ENCODE measurements around the gene NUP42.
"Not testable (repeated sequence)": the region's sequence is repeated elsewhere in the genome, so short reads cannot be mapped to it uniquely, and the experiment has no call there.

Gene NUP42

DNA sequence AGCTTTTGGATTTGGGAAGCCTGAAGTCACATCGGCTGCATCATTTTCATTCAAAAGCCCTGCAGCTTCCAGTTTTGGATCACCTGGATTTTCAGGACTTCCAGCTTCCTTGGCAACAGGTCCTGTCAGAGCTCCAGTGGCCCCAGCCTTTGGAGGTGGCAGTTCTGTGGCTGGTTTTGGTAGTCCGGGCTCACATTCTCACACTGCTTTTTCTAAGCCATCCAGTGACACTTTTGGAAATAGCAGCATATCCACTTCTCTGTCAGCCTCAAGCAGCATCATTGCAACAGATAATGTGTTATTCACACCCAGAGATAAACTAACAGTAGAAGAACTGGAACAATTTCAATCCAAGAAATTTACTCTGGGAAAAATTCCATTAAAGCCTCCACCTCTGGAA is 18.5 kb downstream of the NUP42 start:
- DNase-seq (ENCODE audit: extremely low read depth in 1 of 2, low read depth in 1 of 2), result no peak

DNA sequence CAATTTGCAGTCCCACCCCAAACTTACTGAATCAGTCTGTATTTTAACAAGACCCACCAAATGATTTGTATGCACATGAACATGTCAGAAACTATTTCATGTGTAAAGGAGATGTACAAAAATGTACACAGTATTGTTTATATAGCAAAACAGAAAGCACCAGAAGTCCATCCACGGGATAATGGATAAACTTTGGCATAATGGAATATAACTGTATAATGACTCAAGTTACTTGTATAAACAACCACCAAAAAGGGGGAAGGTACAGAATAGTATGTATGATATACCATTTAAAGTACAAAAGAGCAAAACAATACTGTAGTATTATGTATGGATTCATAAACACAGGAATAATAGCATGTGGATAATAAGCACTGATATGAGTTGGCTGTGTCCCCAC is 22.4 kb downstream of the NUP42 start:
- no peak for DNase-seq (ENCODE audit: extremely low read depth in 1 of 2, low read depth in 1 of 2)

DNA sequence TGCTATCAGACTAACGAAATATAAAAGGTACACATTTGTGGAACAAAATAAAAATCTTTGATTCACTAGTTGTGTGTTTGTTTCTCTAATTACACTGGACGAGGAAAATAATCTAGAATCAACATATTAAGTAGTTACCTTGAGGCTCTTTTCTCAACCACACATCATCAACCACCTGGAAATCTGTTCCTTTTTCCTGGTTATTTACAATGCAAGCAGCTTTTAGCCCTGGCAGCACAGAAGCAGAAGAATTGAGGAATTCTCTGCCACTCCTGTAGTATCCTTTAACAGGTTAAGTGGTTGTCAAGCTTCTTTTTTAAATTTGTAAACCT is 23.7 kb downstream of the NUP42 start:
- DNase-seq (ENCODE audit: extremely low read depth in 1 of 2, low read depth in 1 of 2), result no peak

DNA sequence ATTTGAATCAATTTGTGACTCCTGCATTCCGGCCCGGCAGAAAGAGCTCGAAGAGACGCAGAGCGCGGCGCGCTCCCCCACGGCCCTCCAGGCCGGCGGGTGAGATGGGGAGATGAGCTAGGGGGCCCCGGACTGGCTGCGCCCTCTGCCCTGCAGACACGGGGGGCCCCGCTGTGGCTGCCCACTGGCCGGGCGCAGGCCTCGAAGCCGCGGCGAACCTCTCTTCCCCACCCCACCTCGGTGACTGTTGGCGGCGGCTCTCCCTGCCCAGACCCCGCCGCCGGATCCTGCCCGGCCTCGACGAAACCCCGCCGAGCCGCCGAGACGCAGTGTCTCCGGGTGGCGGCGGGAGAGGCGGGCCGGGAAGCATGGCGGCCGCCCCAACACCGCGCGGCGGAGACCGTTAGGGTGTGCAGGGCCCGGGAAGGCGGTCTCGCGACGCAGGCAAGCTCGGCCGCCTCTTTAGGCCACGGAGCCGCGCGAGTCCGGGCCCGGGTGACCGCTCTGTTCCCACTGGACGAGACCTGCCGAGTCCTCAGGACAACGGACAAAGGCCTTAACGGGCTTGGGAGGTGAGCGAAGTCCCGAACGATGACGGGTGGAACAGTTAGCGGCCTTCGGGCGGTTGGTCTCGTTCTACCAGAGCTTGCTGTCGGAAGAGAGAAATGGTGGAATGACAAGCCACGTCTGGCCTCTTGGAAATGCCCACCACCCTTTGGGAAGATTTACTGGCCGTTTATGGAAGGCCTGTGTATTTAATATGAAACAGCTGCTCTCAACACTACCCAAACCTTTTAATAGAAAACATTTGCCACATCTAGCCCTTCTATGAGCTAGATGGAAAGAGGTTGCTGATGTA is 24.3 kb downstream of the NUP42 start:
- DNase-seq (ENCODE audit: extremely low read depth in 1 of 2, low read depth in 1 of 2), result no peak

DNA sequence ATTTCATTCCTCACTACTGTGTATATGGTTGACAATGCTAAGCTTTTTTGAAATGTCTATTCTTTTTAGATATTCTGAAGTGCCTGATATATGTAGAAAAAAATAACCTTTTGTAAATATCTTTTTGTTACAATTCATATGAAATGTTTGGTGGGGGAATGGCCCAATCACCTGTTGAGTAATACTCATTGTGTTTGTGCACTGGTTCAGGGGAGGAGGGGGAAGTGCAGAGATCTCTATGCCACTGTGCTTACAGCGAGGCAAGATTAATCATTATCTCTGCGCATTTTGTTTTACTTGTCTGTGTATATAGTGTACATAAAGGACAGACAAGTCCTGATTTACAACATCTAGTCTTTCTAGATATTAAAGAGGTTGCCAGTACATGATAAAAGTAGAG is 25.2 kb downstream of the NUP42 start:
- DNase-seq (ENCODE audit: extremely low read depth in 1 of 2, low read depth in 1 of 2), result no peak

DNA sequence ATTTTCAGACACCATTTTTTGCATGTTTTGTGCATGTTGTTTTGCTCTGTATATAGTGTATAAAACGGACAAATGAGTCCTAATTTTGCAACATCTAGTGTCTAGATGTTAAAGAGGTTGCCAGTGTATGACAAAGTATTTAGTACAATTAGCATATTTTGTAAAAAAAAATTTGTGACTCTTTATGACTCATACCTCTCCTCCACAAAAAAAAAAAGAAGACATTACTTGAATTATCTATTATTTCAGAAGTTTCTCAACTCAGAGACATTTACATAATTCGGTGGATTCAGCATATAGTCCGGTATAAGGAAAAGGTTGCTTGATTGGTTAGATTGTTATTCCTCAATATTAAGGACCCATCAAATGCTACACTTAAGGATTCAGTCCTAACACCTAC is 26.0 kb downstream of the NUP42 start:
- no peak for DNase-seq (ENCODE audit: extremely low read depth in 1 of 2, low read depth in 1 of 2)

DNA sequence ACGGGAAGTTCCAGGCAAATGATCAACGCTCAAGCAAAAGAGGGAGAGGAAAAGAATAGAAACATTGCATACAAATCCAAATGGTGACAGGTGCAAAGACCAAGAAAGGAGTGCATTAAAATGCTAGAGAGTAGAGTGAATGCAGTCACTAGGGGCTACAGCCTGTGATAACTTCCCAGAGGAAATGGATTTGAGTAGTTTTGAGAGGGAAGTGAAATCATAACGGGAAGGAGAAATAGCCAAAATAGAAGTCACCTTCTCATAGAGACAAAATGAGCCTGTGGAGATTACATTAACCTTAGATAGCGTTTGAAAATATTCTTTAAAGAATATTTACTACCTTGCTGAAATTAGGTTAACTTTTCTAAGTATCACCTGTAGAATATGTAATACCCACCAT is 26.5 kb downstream of the NUP42 start:
- no peak for DNase-seq (ENCODE audit: extremely low read depth in 1 of 2, low read depth in 1 of 2)

DNA sequence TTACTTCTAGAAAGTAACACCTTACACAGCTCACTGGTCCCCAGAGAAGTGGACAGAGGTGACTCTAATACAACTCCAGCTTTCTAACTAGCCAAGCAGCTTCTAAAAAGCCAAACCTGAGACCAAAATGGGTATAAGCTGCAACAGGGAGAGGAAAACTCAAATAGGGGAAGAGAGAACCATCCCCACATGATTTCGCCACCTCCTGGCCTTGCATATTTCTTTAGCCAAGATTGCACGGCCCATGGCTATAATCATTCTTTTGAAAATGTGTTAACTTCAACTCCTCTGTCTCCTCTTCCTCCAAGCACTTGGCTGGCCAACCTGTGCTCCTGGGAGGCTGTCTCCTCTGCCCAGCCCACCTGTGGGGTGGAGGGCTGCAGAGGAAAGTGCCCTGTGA is 28.7 kb downstream of the NUP42 start:
- no peak for DNase-seq (ENCODE audit: extremely low read depth in 1 of 2, low read depth in 1 of 2)

DNA sequence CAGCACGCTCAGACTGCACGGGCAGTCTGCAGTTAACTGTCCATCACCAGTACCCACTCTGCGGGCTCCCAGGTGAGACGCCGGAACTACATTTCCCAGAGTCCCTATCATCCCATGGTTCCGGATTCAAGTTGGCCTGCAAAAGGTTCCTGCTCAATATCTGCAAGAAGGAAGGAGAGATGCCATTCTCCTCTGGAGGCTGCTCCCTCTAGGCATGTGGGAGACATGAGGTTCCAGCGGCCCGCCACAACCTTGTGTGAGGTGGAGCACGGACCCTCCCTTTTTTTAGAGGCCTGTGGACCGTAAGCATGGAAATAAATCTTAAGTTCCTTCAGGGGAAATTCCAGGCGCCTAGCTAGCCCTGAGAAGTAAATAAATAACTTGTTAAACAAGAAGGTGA is 29.7 kb downstream of the NUP42 start:
- no peak for DNase-seq (ENCODE audit: extremely low read depth in 1 of 2, low read depth in 1 of 2)

DNA sequence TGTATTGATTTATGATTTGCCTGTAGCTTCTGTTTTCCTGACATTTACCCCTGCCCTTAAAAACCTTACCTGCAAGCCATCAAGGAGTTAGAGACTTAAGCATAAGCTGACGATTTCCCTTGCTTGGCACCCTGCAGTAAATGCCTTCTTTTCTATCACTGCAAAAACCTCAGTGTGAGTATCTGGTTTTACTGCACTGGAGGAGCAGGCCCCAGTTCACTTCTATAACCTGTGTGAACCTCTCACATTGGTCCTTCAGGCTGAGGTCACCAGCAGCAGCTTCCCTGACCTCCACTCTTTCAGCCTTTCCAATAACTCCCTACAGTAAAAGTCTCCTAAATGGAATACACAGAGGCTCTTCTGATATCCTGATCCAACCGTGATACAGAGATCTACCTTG is 30.5 kb downstream of the NUP42 start:
- DNase-seq (ENCODE audit: extremely low read depth in 1 of 2, low read depth in 1 of 2), result no peak

DNA sequence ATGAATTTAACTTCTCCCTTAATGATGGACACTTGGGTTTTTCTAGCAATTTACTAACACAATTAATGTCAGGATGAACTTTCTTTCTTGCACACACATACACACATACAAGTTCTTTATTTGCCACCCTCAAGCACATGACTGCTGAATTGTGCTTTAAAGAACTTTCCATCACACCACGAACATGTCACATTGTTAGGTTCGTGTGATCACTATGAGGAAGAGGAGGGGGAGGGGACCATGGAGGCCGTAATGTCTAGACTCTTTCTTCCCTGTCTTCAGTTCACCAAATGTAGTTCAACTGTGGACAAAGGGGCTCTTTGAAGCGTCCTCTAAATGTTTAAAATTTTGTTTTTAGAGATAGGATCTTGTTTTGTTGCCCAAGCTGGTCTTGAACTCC is 31.0 kb downstream of the NUP42 start:
- no peak for DNase-seq (ENCODE audit: extremely low read depth in 1 of 2, low read depth in 1 of 2)

DNA sequence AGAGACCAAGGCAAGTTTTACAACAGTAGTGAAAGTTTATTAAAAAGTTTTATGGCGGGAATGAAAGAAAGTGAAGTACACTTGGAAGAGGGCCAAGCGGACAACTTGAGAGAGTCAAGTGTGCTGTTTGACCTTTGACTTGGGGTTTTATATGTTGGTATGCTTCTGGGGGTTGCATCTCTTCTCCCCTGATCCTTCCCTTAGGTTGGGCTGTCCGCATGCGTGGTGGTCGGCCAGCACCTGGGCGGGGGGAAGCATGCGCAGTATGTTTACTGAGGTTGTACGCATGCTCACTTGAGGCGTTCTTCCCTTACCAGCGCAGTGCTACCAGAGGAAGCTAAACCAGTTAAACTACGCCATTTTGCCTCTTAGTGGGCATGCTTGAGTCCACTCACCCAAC is 31.9 kb downstream of the NUP42 start:
- DNase-seq (ENCODE audit: extremely low read depth in 1 of 2, low read depth in 1 of 2), result no peak

DNA sequence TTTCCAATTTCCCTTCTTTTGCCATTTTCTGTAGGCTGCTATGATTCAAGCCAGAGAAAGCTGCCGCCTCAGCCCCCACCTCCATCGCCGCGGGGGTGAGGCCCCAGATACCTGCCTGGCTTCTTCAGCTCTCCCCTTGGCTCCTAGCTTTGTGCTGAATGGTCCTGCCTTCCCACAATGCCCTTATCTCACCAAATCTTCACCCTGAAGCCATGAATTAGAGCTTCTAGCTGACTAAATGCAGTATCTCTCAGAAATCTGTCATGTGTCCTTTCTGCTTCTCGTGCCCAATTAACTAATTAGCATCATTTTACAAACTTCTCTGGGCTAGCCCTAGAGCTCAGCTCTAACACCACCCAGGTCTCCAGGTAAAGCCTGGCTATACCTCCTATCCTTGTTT is 32.6 kb downstream of the NUP42 start:
- no peak for DNase-seq (ENCODE audit: extremely low read depth in 1 of 2, low read depth in 1 of 2)

DNA sequence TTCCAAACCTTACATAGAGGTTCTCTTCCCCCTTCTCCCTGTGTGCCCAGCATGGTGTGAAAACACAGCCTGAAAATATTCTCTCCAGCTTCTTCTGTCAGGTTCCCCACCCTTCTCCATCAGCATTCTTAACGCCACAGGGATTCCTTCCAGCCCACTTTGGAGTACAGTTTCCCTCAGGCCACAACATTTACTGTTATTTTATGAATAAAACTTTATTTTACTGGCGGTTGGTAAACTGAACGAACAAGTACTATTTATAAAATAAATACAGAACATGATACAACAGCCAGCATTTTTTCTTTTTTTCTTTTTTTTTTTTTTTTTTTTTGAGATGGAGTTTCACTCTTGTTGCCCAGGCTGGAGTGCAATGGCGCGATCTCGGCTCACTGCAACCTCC is 33.1 kb downstream of the NUP42 start:
- no peak for DNase-seq (ENCODE audit: extremely low read depth in 1 of 2, low read depth in 1 of 2)

DNA sequence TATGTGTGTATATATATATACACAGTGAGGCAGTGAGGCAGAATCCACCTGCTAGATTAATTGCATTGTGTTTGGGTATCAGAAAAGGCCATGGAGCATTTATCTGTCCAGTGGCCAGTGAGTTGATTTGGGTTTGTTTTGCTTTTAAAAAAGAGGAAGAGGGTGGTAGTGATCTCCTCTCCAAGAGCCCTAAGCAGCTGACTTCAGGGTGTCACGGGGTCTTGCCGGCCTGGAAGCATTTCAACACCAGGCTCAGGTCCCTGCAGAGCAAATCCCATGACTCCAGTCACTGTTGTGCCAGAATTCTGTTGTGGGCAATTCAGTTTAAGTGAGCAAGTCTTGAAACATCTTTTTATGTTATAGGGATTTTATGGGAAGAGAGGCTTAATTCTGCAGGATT is 34.2 kb downstream of the NUP42 start:
- no peak for DNase-seq (ENCODE audit: extremely low read depth in 1 of 2, low read depth in 1 of 2)

DNA sequence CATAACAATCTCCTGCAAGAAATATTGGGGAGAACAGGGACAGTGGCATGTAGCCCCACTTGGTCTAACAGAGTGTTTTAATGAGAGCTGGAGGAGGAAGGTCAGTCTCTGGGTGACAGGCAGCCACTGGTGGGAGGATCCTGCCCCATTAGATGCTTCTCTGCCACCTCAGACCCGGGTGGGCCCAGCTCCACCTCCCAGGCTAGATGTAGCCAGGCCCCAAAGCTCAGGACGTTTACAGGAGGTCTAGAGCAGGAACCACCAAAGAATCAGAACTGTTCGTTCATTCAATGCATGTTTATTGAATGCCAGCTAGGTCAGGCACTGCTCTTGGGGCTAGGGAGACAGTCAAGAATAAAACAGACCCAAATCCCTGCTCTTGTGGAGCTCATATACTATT is 36.3 kb downstream of the NUP42 start:
- DNase-seq (ENCODE audit: extremely low read depth in 1 of 2, low read depth in 1 of 2), result no peak

DNA sequence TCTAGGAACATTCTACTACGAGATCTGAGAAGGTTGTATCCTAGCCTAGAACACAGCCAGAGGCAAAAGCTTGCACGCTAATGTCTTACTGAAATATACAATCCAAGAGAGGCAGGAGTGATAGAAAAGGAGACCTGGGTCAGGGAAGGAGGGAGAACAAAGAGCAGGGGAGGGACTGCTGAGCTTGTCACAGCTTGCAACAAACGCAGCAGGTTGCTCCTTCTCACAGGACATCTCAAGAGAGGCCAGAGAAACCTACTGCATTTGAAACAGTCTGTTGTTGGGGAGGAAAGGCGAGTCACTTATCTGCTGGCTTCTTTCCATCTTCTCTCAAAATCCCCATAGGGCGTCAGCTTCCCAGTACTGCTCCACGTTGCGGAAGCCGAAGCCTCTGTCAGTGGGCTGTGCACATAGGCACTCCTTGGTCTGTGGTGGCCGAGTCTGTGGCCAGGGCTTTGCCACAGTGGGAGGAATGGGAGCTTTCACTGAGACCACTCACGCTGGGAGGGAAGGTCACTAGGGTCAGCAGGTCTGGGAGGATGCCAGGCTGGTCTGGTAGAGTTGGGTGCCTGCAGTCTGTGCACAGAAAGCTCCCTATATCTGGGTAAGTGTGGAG is 39.0 kb downstream of the NUP42 start:
- no peak for DNase-seq (ENCODE audit: extremely low read depth in 1 of 2, low read depth in 1 of 2)

DNA sequence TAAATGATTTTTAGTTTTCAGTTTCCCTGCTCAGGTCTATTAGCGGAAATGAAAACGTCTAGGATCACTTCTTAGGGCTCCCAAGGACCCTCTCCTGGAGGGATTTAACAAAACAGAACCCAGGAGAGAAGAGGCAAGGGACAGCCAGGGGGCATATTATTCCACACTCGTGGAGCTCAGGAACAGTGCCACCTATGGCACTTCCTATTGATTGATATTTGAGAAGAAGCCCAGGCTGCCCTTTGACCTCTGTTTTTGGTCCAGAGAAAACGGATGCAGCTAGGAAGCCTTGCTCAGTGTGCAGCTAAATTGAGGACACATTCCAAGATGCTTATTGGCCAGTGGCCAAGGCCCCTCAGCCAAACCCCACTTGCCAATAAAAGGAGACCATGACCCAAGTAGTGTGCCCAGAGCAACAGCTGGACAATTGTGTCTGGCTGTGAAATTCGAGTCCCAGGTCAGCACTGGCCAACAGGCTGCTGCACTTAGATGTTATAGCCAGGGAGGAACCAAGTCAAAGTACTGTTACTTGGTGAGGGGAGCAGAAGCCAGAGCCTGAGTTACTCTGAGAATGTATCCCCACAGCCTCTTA is 40.7 kb downstream of the NUP42 start:
- DNase-seq (ENCODE audit: extremely low read depth in 1 of 2, low read depth in 1 of 2), result no peak

DNA sequence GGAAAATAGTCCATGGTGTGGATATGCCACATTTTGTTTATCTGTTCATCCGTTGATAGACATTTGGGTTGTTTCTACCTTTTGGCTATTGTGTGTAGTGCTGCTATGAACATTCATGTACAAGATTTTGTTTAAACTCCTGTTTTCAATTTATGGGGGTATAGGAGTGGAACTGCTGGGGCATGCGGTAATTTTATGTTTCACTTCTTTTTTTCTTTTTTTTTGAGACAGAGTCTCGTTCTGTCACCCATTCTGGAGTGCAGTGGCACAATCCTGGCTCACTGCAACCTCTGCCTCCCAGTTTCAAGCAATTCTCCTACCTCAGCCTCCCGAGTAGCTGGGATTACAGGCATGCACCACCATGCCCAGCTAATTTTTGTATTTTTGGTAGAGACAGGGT is 42.5 kb downstream of the NUP42 start:
- DNase-seq (ENCODE audit: extremely low read depth in 1 of 2, low read depth in 1 of 2), result not testable (repeated sequence)

DNA sequence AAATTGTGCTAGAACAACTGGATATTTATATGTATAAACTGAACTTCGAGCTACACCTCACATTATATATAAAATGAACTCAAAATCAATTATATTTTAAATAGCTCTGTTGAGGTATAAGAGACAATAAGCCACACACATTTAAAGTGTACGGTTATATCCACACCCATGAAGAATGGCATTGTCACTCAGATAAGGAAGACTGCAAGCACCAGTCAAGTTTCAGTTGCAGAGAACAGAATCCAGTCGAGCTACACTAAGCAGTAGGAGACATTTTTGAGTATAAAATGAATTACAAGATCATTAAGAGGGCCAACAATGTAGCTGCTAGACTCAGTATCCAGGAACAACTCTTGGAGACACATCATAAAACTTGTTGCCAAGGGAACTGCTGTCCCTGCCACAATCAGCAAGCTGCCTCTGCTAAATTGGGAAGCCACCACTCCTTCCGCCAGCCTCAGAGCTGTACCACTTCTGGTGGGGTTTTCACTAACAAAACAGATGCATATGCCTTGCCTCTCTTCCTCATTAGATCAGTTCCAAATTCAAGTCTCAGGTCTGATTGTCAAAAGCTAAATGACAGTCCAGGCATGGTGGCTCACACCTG is 45.1 kb downstream of the NUP42 start:
- no peak for DNase-seq (ENCODE audit: extremely low read depth in 1 of 2, low read depth in 1 of 2)

DNA sequence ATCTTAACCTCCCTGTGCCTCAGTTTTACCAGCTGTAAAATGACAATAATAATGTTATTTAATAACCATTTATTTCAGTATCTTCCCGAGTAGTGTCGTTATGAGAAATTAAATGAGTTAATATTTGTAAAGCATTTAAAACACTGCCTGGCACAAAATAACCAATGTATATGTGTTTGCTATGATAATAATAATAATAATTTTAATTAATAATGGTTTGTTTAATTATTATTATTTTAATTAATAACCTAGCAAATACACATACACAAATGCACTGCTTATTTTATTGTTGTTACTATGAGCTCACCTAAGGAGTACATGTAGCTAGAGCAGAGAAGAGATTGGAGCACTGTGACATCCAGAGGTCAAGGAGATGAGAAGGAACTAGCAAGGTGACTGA is 46.6 kb downstream of the NUP42 start:
- DNase-seq (ENCODE audit: extremely low read depth in 1 of 2, low read depth in 1 of 2), result no peak

DNA sequence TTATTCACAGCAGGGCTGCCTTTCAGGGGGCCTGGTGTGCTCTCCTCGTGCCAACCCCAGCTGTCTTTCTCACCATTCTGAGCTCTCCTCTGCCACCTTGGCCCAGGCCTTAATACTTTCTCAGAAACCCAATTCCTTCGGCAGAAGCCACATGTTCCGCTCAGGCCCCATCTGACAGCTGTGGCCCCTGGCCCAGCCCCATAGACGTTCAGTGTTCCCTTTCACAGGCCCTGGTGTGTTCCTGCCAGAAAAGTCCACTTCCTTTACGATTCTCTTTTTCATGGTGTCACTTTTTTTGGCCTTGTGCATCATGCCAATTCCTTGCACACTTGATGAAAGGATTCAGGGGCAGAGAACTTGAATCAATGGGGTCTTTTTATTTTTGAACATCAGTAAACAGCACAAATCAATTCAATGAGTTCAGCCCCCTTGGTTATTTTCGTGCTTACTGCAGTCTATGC is 48.8 kb downstream of the NUP42 start:
- no peak for DNase-seq (ENCODE audit: extremely low read depth in 1 of 2, low read depth in 1 of 2)

All from activated CD8-positive, alpha-beta memory T cell treated with anti-CD3 and anti-CD28 coated beads for 1 hour (primary cell).